Activated CD4-positive, alpha-beta T cell treated with anti-CD3 and anti-CD28 coated beads for 48 hours (primary cell): ENCODE results near the gene UNKL.

Experiments used
- DNase-seq: peaks from one replicate; pipeline ENCODE4 v3.0.0-alpha.2; 2020

Gene UNKL

GRCh38 chr16:1430759-1431496, 16.4 kb upstream of the UNKL start, which contains the start of gene PERCC1:
PERCC1 (plus strand) TSS chr16:1431078; CDS start chr16:1432594, 1,516 bp downstream.
- DNase-seq, result no peak

GRCh38 chr16:1430214-1430758, 15.8 kb upstream of the UNKL start:
- no peak for DNase-seq

GRCh38 chr16:1429631-1430030, 15.1 kb upstream of the UNKL start:
- no peak for DNase-seq

- no peak for DNase-seq
These were observed 14.5 kb upstream of the UNKL start for GRCh38 chr16:1429012-1429411.

- DNase-seq, result peak; percentile 70
These were observed 14.0 kb upstream of the UNKL start for GRCh38 chr16:1428511-1428910.

GRCh38 chr16:1427473-1428461, 13.3 kb upstream of the UNKL start:
- no peak for DNase-seq

GRCh38 chr16:1426734-1427471, 12.4 kb upstream of the UNKL start:
- DNase-seq, result no peak

- DNase-seq, result no peak
These were observed 11.3 kb upstream of the UNKL start for GRCh38 chr16:1425616-1426370.

- DNase-seq, result peak; percentile 17
These were observed 9.5 kb upstream of the UNKL start for GRCh38 chr16:1424028-1424427.

GRCh38 chr16:1422076-1422475, 7.6 kb upstream of the UNKL start:
- no peak for DNase-seq

- peak; percentile 25 for DNase-seq
These were observed 5.6 kb upstream of the UNKL start for GRCh38 chr16:1420111-1420539.

GRCh38 chr16:1416521-1416941, 2.0 kb upstream of the UNKL start:
- DNase-seq, result no peak

- peak; percentile 78 for DNase-seq
These were observed 596 bp downstream of the UNKL start for GRCh38 chr16:1413684-1414531.

- DNase-seq, result no peak
These were observed 1.7 kb downstream of the UNKL start for GRCh38 chr16:1412847-1413246.

GRCh38 chr16:1408171-1408837, 6.2 kb downstream of the UNKL start:
- DNase-seq, result peak; percentile 96

- no peak for DNase-seq
These were observed 6.8 kb downstream of the UNKL start for GRCh38 chr16:1407753-1408152.

- DNase-seq, result no peak
These were observed 10.8 kb downstream of the UNKL start for GRCh38 chr16:1403733-1404132.

- DNase-seq, result no peak
These were observed 11.5 kb downstream of the UNKL start for GRCh38 chr16:1403036-1403435.

- no peak for DNase-seq
These were observed 12.7 kb downstream of the UNKL start for GRCh38 chr16:1401758-1402154.

- DNase-seq, result no peak
These were observed 13.3 kb downstream of the UNKL start for GRCh38 chr16:1401061-1401757.
